Stimulated activated CD4-positive, alpha-beta T cell treated with anti-CD3 and anti-CD28 coated beads, TNF-alpha, amount 100 ng/mL, for 1 hour (primary cell): Measurements from ENCODE around the gene MRPL9.

Source experiments
- DNase-seq, 3 donors: peaks; one replicate each; pipeline ENCODE4 v3.0.0-alpha.2; 2020; ENCODE audit warnings: low read depth in 3 of 3, low spot score in 1 of 3

The MRPL9 gene

DNA sequence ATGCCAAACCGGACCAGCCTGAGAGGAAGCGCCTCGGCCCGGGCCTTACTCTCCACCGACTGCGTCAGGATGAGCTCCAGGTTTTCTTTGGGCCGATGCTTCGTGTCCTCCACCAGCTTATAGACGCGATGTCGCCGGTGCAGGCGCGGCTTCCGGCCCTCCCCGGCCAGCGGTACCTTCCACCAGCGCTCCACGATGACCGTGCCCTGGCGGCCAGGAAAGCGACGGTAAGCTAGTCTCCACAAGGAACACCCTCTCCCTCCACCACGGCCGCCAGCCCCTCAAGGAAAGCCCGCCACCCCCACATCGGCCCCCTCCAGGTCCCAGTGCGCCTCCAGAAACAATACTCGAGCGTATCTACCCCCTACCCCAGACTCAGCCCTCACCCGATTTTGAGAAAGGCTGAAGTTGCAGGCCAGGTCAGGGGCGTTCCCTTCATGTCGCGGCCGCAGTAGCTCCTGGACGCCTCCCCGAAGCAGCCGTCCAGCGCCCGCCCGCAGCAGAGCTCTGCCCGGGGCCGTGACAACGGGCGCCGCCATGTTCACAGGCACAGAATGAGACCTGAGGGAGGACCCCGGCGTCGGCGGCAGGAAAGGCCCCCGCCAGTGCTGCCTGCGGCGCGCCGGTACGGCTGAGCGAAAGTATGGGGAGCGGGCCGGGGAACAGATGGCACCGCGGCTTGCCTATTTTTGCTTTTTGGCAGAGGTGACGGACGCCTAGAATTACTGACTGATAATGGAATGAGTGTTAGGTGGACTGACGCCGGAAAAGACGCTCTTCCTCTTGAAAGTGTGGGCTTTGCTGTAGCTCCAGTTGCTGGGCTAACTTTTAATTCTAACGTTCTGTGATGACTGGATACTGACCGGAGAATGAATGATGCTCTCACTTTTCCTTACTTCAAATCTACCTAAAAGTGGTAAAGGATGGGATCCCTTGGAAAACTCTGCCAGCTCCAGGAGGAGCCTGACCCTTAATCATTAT, at the start of gene MRPL9:
Gene MRPL9, minus strand, starts transcription at position 556 of the 981 bp plus-strand sequence. Its CDS starts 17 bp downstream, at position 539.
- DNase-seq: peak; percentile 51 to 78 (median 71)

DNA sequence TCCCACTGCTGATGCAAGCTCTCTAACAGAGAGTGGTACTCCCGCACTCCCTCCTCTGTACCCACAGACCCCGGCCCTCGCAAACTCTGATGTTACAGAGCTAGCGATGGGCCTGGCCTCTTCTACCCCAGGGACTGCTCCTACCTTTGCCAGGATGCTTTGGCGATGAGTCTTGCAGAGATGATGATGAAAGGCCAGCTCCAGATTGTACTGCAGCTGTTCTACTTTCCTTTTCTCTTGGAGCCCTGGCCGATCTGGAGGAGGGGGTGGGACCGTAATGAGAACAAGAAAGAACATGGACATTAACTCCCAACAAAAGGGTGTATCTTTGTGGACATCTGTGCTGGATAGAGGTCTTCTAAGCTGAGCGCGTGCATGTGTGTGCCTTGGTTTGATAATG, 47.9 kb upstream of the MRPL9 start:
- no peak for DNase-seq

DNA sequence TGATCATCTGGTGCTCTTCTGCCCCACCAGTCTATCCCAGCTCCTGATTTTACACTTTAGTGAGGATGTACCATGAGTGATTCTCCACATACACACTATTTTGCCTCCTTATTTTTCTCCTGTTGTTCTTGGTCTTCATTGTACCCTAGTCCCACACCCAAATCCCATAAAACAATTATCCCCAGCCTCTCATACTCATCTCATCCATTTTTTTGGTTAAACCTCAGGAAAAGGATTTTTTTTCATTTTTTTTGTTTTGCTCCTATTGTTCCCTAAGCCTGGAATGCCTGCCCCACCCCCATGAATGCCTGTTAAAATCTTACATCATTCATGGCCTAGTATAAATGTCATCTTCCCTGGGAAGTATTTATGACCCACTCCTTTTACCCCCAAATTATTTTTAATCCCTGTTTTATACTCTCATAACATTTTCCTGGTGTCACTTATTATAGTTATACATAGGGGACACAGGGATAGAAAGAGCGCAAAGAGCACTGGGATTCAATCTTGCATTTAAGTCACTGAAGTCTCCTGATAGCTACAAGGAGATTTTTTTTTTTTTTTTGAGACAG, 46.8 kb upstream of the MRPL9 start:
- DNase-seq: no peak

DNA sequence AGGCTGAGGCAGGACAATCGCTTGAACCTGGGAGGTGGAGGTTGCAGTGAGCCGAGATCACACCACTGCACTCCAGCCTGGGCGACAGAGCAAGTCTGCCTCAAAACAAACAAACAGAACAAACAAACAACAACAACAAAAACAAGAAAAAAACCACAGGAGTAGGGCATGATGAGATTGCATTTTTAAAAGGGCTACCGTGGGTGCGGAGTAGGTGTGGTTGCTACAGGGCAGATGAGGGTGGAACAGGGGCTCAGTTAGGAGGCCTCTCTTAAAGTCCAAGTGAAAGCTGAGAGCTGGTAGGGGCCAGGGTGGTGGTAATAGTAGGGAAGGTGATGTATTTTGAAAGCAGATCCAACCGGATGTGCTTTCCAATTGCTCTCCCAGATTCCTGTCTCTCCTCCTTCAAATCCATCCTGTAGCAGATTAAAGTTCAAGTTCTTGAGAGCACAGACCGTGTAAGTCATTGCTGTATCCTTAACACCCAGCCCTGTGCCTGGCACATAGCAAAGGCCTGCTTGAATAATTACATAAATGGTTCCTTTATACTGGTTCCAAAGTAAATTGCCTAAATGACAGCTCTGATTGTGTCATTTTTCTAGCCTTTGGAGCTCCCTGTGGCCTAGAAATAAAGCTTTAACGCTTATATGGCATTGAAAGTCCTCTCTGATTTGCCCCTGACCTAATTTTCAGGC, 46.1 kb upstream of the MRPL9 start:
- no peak for DNase-seq

DNA sequence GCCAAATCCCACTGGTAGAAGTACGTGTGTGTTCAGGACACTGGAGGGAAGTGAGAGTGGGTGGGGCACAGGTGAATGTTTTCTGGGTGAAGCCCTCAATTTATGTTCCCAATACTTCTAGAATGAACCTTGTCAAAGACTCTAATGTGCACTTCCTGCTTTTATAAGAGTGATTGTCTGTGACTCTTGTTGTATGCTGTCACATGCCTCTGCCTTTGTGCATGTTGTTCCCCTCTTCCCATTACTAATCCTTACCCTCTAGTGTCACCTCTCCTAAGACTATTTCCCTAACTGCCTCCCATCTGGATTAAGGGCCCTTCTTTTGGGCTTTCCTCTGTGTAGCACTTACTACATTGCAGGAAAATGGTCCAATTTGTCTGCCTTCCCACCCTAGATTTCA, 44.5 kb upstream of the MRPL9 start:
- no peak for DNase-seq

DNA sequence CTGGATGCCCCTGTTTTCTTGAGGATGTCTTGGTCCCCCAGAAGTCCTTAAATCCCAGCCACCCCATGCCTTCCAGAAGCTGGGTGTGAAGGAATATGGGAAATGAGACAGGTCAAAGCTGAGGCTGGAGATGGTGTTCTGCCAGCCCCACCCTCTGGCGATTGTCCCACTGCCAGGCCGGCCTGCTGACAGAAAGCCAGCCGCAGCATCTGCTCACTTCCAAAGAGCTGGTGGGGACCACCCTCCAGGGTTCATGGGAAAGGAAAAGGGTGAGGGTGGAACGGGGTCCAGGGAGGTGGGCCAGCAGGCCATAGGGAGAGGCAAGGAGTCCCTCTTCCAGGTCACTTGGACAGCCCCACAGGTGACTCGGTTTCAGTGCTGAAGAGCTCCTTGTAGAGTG, 43.8 kb upstream of the MRPL9 start:
- DNase-seq: no peak

DNA sequence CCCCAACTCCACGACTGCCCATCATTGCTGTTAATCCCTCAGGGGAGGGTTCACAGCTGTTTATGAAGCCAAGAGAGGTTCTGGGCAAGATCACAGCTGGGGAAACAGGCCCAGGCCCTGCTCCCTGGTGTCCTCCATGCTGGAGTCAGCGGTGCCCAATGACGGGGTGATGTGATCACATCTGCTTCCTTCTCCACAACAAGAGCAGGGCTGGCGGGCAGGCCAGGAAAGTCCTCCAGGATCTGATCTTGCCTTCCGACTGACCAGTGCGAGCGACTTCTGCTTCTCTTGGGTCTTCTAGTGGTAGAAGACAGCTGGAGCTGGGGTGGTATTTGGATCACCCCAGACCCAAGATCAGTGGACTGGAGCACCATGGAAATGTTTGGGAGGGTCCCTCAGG, 42.9 kb upstream of the MRPL9 start:
- no peak for DNase-seq

DNA sequence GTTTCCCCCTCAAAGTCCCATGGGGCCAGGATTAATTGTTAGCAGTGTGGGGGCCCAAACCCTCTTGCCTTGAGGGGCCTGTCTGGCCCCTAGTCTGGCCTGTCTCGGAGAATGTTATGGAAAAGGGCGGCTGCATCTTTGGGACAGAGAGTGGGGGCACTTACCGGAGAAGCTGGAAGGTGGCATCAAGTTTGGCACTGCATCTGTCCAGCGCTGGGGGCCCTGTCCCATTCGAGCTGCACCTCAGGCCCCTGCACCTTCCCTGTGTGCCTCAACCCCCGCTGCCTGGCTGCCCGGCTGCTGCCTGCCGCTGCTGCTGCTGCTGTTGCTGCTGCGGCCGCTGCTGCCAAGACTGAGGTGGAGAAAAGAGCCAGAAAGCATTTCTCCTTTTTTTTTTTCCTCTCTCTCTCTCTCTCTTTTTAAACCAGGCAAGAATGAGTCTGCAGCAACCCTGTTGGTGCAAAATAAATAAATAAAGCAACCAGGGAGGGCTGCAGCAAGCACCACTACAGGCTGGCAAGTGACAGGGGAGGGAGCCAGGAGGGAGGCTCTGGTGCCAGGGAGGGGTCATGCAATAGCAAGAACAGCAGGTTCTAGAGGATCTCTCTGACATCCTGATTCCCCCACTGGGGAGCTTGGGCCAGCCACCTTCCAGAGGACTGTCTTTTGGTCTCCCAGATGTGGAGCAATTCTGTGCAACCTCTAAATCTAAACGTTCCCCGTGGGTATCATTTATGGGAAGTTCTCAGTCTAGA, 41.9 kb upstream of the MRPL9 start, which contains the start of gene LINGO4:
Gene LINGO4, minus strand, starts transcription at position 354 of the 755 bp plus-strand sequence. CDS start 2,715 bp downstream, outside the sequence.
- no peak for DNase-seq

DNA sequence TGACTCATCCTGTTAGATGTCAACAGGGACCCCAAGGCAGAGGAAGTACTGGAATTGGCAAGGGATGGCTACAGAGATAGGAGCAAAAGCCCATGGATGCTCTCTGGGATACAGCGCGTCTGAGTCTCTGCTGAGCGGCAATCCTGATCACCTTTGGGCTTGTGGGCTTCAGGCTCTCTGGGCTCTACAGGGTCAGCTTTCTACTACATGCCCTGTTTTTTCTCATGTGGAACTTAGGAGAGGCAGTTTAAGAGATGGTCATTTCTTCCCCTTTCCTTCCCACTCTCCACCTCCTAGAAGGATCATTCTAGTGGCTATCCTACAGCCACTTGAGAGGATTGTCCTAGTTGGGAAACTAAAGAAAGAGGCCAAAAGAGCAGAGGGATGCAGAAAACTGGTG, 40.6 kb upstream of the MRPL9 start:
- no peak for DNase-seq

DNA sequence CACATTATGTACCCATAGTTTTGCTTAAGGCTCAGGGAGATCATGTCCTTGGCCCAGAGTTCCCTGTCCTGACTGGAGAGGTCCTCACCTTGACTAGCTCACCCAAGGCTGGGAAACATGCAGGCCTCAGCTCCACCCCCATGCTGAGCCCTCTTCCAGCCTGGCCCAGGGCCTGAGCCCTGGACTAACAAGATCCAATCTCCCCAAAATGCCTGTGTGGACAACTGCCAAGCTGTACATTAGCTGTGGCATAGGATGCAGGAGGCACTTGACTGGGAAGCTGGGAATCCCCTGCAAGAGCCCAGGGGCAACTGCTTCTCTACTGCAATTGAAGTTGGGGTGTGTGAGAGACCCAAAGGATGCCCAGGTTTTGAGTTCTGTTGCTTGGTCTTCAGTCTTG, 39.9 kb upstream of the MRPL9 start:
- no peak for DNase-seq

DNA sequence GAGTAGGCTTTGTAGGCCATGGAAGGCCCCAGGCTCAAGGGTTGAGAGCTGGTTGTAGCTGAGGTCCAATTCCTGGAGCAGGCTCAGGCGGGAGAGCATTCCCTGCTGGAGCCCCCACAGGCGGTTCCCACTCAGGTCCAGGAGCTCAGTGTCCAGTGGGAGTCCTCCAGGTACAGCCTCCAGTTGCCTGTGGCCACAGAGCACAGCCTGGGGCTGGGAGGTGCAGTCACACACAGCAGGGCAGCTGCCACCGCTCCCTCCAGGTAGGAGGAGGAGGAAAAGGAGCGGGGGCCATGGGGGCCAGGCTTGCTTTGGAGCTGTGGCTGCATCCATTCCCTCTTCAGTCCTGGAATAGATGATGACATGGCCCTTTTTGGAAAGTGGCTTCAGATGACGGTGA, 39.1 kb upstream of the MRPL9 start:
- no peak for DNase-seq

DNA sequence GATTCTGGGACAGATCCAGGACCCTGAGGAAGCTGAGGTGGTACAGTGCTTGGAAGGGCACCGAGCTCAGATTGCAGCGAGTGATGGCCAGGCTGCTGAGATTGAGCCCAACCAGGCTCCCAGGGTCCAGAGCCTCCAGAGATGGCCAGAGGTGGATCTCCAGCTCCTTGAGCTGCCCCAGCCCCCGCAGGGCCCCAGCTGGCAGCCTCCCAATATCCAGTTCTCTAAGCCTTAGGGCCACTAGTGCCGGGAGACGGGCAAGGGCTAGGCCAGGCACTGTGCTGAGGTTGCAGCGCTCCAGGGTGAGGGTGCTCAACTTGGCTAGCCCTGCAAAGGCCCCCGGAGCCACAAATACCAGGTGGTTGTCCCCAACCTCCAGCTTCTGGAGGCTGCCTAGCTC, 38.5 kb upstream of the MRPL9 start:
- no peak for DNase-seq

DNA sequence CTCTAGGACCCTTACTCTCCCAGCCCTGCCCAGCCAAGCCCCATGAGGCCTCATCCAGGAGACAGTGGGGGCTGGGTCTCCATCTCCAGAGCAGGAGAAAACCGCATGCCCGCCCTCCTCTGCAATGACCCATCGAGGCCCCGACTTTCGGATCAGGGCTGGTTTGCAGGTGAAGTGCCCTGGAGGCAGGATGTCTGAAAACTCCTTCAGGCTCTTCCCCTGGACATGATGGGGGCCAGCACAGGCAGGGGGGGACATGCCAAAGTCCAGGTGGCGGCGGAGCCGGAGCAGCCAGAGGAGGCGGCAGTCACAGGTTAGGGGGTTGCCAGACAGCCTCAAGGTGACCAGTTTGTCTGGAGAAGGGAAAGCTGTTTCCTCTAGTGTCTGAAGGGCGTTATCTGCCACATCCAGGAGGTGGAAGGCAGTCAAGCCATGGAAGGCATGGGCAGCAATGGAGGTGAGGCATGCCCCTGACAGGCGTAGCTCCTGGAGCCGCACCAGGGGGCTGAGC, 38.1 kb upstream of the MRPL9 start:
- DNase-seq: no peak

DNA sequence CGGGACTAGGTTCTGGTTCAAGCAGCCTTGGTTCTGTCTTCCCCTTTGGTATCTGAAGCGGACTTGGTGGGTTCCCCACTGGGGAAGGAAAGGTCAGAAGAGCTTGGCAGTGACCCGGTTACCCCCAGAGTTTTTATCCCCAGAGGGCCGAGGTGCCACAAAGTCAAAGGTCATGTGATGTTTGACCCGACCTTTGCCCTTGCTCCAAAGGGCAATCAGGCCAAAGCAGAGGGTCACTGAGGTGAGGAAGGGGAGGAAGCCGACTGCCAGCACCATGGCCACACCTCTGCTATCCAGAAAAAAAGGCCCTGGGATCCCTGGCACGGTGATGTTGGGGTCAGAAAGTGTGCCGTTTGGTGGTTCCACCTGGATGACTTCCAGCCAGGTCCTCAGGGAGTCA, 37.5 kb upstream of the MRPL9 start:
- DNase-seq: no peak

DNA sequence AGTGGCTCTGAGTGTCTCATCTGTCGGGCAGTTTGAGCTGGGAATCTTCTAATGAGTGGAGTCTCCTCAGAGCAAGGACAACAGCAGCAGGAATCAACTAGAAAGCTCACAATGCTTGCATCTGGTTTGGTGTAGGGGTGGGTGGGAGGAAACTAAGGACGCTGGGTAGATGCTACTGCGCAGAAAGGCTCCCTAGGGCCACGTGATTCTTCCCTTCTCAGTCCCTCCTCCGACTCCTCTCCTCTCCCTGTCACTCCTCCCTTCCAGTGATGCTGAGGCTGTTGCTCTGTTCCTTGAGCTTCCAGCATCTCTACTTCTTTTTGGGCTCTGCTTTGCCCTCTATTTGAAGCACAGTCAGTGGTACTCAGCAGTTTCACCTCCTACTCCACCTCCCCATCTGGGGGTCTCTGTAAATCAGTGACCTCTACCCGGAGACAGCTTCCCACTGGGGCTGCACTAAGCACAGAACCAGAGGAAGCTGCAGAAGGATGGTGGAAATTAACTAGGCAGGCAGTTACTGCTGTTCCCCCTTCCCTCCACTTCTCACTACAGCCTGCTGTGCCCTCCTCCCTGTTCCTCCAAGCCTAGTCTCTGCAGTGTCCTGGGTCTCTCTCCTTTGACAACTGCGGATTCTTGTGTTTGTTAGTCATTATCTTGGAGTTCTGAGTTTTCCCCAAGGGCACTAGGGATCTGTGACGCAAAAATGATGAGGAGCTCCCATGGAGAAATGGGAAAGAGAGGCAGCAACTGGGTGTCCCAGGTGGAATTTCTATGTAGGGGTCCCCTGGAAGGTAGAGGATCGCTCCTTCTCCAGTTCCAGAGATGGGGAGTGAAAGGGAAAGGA, 36.1 kb upstream of the MRPL9 start:
- DNase-seq: no peak

DNA sequence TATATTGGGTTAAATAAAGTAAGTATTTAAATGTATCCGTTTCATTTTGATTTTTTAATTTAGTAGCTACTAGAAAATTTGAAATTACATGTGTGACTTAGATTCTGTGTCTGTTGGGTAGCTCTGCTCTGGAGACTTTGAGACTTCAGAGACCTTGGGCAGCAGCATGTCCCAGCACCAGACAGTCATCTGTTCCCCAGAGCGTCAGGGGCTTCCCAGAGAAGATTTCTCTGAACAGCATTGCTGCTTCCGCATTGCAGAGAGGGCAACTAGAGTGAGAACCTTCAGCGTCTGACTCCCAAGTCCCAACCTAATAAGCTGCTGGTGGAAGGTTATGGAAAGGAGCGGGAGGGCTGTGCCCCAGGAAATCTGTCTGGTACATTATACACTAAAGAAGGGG, 35.3 kb upstream of the MRPL9 start:
- DNase-seq: no peak

DNA sequence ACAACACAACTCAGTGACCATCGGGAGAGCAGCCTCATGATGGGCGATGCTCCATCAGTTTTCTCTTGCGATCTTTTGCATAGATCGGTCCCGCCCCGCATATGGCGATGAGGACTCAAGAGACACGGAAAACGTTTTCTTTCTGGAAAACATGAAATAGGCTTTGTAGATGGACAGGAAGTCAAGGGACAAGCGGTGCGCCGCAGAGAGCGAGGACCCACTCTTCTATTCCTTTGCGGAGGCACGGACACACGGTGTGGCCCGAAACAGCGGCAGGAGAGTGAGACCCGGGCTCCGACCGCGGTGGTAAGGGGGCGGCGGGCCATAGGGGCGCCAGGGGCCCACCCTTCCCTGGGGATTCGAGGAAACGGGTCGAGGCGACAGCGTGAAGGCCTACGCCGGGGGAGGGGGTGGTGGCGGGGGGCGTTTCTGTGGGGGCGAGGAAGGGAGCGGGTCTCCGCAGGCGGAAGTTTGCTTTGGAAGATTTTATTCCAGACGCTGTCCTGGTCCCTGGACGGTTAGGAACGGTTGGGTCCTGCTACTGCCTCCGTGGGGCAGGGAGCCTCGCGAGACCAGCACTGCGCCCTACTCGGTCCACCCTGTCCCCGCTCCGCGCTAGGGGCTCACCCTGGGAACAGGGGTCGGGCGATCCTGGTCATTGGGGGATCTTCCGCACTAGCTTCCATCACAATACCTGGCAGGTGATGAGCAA, 27.8 kb upstream of the MRPL9 start:
- no peak for DNase-seq

DNA sequence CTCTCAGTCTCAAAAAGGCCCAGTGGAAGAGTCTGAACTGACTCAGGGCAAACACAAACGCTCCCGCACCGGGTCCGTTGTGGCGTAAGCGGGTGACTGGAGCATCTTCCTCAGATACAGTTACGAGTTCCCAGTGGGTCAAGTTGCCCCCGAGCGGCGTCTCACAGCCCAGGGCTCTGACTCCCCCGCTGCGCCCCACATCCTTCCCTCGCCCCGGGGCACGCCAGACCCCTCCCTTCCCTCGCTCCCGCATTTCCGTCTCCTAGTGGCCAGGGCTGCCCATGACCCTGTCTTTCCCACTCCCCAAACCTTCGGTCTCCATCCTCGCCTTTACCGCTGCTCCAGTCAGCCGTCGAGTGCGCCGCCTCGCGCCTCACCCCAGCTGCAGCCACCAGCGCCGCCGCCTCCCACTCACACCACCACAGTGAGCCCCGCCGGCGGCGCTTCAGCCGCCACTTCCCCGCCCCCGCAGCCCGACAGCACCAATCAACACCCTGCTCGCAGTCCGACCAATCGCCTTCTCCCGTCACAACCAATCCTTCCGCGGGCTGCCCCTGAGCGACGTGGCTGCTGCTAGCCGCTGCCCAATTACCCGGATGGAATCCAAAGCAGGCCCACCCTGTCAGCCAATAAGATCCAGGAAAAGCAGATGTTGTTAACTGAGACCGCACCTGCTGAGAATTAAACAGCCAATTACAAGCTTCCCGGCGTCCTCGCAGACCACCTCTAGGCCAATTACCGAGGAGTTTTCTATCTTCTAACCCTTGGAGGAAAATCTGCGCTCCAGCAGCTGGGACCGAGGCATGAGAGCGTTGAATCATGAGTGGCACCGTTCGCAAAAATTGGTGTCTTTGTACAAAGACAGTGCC, 27.0 kb upstream of the MRPL9 start, which contains the start of gene TDRKH:
Gene TDRKH, minus strand, starts transcription at position 430 of the 869 bp plus-strand sequence. CDS start 7,478 bp downstream, outside the sequence.
- peak; percentile 96 to 97 (median 96) for DNase-seq
